Keratinocyte (primary cell): ENCODE data around the gene ABCB9. TPM values are rescaled to one million over a fixed set of nuclear protein-coding genes. Genes with fewer than 3 reads are reported as not detected.

Experiments used
- DNase-seq: peaks from one replicate; pipeline ENCODE4 v3.0.0-alpha.2; 2011; ENCODE audit warnings: low read depth, missing footprints, low spot score
- FAIRE-seq: peaks from 2 replicates; lab custom pipeline; 2011; peaks lifted over from hg19 to GRCh38; lab: Jason Lieb, UNC
- H2AFZ ChIP-seq: 2 replicates; pipeline ENCODE4 v1.6.0; 2012; ENCODE audit warnings: low read length, control low read depth, inconsistent platforms; ENCODE audit not compliant: control insufficient read depth
- H3K27ac ChIP-seq: 2 replicates; pipeline ENCODE4 v1.5.1; 2011; ENCODE audit warnings: low read length; ENCODE audit not compliant: control insufficient read depth, insufficient read depth
- H3K27me3 ChIP-seq: 3 replicates; pipeline ENCODE4 v1.6.0; 2011; ENCODE audit warnings: low read length; ENCODE audit not compliant: control insufficient read depth, insufficient read depth; ENCODE audit errors: extremely low read depth
- H3K36me3 ChIP-seq, 2 experiments: 2 replicates in 1 of 2; 3 replicates in 1 of 2; pipeline ENCODE4 v1.5.1; 2011; ENCODE audit warnings: low read length in 2 of 2, mild to moderate bottlenecking in 1 of 2; ENCODE audit not compliant: control insufficient read depth in 2 of 2, insufficient read depth in 2 of 2; ENCODE audit errors: extremely low read depth in 1 of 2
- H3K4me1 ChIP-seq: 3 replicates; pipeline ENCODE4 v1.5.1; 2011; ENCODE audit warnings: low read length; ENCODE audit not compliant: control insufficient read depth, insufficient read depth; ENCODE audit errors: extremely low read depth
- H3K4me2 ChIP-seq: 3 replicates; pipeline ENCODE4 v1.6.0; 2011; ENCODE audit warnings: low read depth, low read length; ENCODE audit not compliant: control insufficient read depth, insufficient read depth; ENCODE audit errors: extremely low read depth
- H3K4me3 ChIP-seq, 3 experiments: fragments of 200-600 bp in 1 of 3; sonication (generic) in 1 of 3; 2 replicates in 2 of 3; 3 replicates in 1 of 3; pipeline ENCODE4 v1.5.1; 2011 to 2016; ENCODE audit warnings: low read length in 3 of 3, mild to moderate bottlenecking in 3 of 3, control low read depth in 2 of 3, inconsistent platforms in 1 of 3, low read depth in 1 of 3, mixed read lengths in 1 of 3, mixed run types in 1 of 3, moderate library complexity in 1 of 3; ENCODE audit not compliant: control insufficient read depth in 2 of 3, insufficient read depth in 2 of 3; ENCODE audit errors: extremely low read depth in 1 of 3
- H3K79me2 ChIP-seq: 2 replicates; pipeline ENCODE4 v1.6.0; 2012; ENCODE audit warnings: low read length; ENCODE audit not compliant: control insufficient read depth, insufficient read depth
- H3K9ac ChIP-seq: 3 replicates; pipeline ENCODE4 v1.6.0; 2011; ENCODE audit warnings: low read length; ENCODE audit not compliant: control insufficient read depth, insufficient read depth; ENCODE audit errors: extremely low read depth
- H3K9me1 ChIP-seq: 3 replicates; pipeline ENCODE4 v1.6.0; 2011; ENCODE audit warnings: low read length; ENCODE audit not compliant: control insufficient read depth, insufficient read depth; ENCODE audit errors: extremely low read depth
- H3K9me3 ChIP-seq: 2 replicates; pipeline ENCODE4 v1.5.1; 2012; ENCODE audit warnings: low read depth, low read length; ENCODE audit not compliant: control insufficient read depth
- H4K20me1 ChIP-seq: 3 replicates; pipeline ENCODE4 v1.6.0; 2011; ENCODE audit warnings: low read length; ENCODE audit not compliant: control insufficient read depth, insufficient read depth; ENCODE audit errors: extremely low read depth
- EZH2 ChIP-seq: IDR thresholded peaks from one replicate; pipeline ENCODE4 v1.6.1; 2012; ENCODE audit warnings: inconsistent platforms, mild to moderate bottlenecking, low read length, moderate library complexity
- dilution Hi-C: fragments of 300-500 bp; cut with MboI; formaldehyde crosslinking; loops from one replicate; pipeline ENCODE4 v1.7.0; 2020; ENCODE audit warnings: low sequenced_read_pairs; ENCODE audit not compliant: extremely low pct_ligation_motif_present
- polyA plus RNA-seq, 5 experiments: library from polyadenylated mRNA; depleted of rRNA in 3 of 5; stranded (reverse) in 3 of 5; stranded (forward) in 1 of 5; unstranded in 1 of 5; fragments of >200 nt; gene quantifications; 1 replicate in 1 of 5; 2 replicates in 3 of 5; 3 replicates in 1 of 5; pipeline versions ENCODE4 v1.2.1 to v1.2.3, GENCODE V29; 2011 to 2012; ENCODE audit warnings: missing spikeins in 2 of 5, low read depth in 1 of 5, low replicate concordance in 1 of 5
- TF ChIP-seq, protein P1 (sequence below), 3 experiments: IDR thresholded peaks in 1 of 3; conservative IDR thresholded peaks in 1 of 3; optimal IDR thresholded peaks in 1 of 3; 2 replicates in 2 of 3; 3 replicates in 1 of 3; pipeline versions ENCODE3 to v1.5.1; 2011; ENCODE audit warnings: low read length in 3 of 3, mild to moderate bottlenecking in 3 of 3, moderate library complexity in 2 of 3, control low read depth in 1 of 3, inconsistent platforms in 1 of 3; ENCODE audit not compliant: insufficient read depth in 2 of 3; ENCODE audit errors: extremely low read depth in 1 of 3

The ABCB9 gene
- polyA plus RNA-seq, 1 donor (not counting 4 experiments of a cell fraction or from before 2014, with no cell fraction given): 4.0 TPM

DNA sequence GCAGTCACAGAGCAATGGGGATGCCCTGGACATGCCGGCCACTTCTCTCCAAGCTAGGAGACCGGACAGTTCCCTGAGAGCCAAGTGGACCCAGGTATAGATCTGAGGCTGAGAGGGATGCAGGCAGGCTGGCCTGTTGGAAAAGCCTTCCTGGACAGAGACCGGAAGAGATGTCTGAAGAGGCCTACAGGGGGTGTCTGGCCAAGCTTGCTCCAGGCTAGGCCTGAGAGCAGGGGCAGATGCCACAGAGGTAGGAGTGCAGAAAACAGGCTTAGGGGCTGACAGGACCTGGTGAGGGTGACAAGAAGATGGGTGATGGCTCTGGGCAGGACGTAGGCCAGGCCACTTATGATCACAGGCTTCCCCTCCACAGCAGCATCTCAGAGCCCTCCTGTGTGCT is 44.4 kb upstream of the ABCB9 start:
- H2AFZ ChIP-seq: no peak overlapping the region
- H3K4me2 ChIP-seq: no peak overlapping the region
- no peaks in the 10 kb centered on the region for H3K4me1 ChIP-seq
- H3K27me3 ChIP-seq: no peaks in the 10 kb centered on the region
- TF ChIP-seq EZH2: no peak
- TF ChIP-seq, protein P1, sequence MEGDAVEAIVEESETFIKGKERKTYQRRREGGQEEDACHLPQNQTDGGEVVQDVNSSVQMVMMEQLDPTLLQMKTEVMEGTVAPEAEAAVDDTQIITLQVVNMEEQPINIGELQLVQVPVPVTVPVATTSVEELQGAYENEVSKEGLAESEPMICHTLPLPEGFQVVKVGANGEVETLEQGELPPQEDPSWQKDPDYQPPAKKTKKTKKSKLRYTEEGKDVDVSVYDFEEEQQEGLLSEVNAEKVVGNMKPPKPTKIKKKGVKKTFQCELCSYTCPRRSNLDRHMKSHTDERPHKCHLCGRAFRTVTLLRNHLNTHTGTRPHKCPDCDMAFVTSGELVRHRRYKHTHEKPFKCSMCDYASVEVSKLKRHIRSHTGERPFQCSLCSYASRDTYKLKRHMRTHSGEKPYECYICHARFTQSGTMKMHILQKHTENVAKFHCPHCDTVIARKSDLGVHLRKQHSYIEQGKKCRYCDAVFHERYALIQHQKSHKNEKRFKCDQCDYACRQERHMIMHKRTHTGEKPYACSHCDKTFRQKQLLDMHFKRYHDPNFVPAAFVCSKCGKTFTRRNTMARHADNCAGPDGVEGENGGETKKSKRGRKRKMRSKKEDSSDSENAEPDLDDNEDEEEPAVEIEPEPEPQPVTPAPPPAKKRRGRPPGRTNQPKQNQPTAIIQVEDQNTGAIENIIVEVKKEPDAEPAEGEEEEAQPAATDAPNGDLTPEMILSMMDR (optimal IDR thresholded peaks at IDR 0.05 in 1 of 3, IDR thresholded peaks at IDR 0.05 in 1 of 3, conservative IDR thresholded peaks at IDR 0.05 in 1 of 3; ENCODE audit: extremely low read depth in 1 of 3, insufficient read depth in 2 of 3, low read length in 3 of 3): no peak
- peaks cover 2 to 13% of the 10 kb centered on the region in 2 experiments for H3K36me3 ChIP-seq
- DNase-seq: no peak
- H3K9me3 ChIP-seq: no peaks in the 10 kb centered on the region
- no peak overlapping the region for H3K4me3 ChIP-seq
- no peak overlapping the region for H3K27ac ChIP-seq
- H3K79me2 ChIP-seq: no peaks in the 10 kb centered on the region
- FAIRE-seq: no peak
- H3K9me1 ChIP-seq: no peaks in the 10 kb centered on the region
- no peak overlapping the region for H3K9ac ChIP-seq
- dilution Hi-C loops: no loop called here
- H4K20me1 ChIP-seq: no peaks in the 10 kb centered on the region

DNA sequence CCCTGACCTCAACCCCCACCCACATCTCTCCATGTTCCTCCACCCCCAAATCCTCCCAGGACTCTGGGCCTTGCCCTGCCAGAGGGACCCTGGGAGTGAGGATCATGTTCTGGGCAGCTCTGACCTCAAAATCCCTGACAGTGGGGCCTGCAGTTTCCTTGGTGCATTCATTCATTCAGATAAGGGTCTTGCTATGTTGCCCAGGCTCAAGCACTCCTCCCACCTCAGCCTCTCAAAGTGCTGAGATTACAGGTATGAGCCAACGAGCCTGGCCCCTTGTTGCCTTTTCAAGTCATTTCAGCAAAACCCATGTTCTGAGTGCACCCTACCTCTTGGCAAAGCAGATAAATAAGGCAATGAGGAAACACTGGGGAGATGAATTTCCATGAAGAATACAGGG is 43.8 kb upstream of the ABCB9 start:
- Histone ChIP-seq H3K27me3 (no peaks in the 10 kb centered on the region), H3K27ac (no peak overlapping the region), H3K9me1 (no peaks in the 10 kb centered on the region), H4K20me1 (no peaks in the 10 kb centered on the region), H3K4me3 (no peak overlapping the region), H2AFZ (no peak overlapping the region), H3K36me3 (peaks cover 2 to 14% of the 10 kb centered on the region in 2 experiments), H3K4me2 (no peak overlapping the region), H3K4me1 (no peaks in the 10 kb centered on the region), H3K79me2 (no peaks in the 10 kb centered on the region), H3K9ac (no peak overlapping the region), H3K9me3 (no peaks in the 10 kb centered on the region)
- dilution Hi-C loops: no loop called here
- DNase-seq: no peak
- no peak for FAIRE-seq
- TF ChIP-seq, protein P1 (optimal IDR thresholded peaks at IDR 0.05 in 1 of 3, IDR thresholded peaks at IDR 0.05 in 1 of 3, conservative IDR thresholded peaks at IDR 0.05 in 1 of 3; ENCODE audit: extremely low read depth in 1 of 3, insufficient read depth in 2 of 3, low read length in 3 of 3): no peak
- no peak for TF ChIP-seq EZH2
